GM18520 (cell line): ENCODE measurements around the gene CAPZB.
"Not testable (repeated sequence)": the region's sequence is repeated elsewhere in the genome, so short reads cannot be mapped to it uniquely, and the experiment has no call there.

ENCODE experiments used
- ATAC-seq: cut with Tn5 transposase; IDR thresholded peaks from one replicate; pipeline ENCODE4 v1.9.1; 2021; ENCODE audit not compliant: unreplicated experiment

The CAPZB gene

GRCh38 chr1:19485362-19486187, at the start of gene CAPZB:
Gene CAPZB (minus strand): TSS chr1:19485539. CDS start chr1:19485438, 101 bp downstream.
- ATAC-seq, result peak; percentile 66

GRCh38 chr1:19534281-19534680, 48.9 kb upstream of the CAPZB start:
- no peak for ATAC-seq

- ATAC-seq, result no peak
These were observed 48.3 kb upstream of the CAPZB start for GRCh38 chr1:19533626-19534025.

GRCh38 chr1:19532519-19532918, 47.2 kb upstream of the CAPZB start:
- ATAC-seq, result no peak

- no peak for ATAC-seq
These were observed 44.3 kb upstream of the CAPZB start for GRCh38 chr1:19529664-19530063.

- no peak for ATAC-seq
These were observed 43.1 kb upstream of the CAPZB start for GRCh38 chr1:19528438-19528837.

- no peak for ATAC-seq
These were observed 40.5 kb upstream of the CAPZB start for GRCh38 chr1:19525607-19526545.

- ATAC-seq, result no peak
These were observed 39.5 kb upstream of the CAPZB start for GRCh38 chr1:19524791-19525190.

GRCh38 chr1:19522570-19522969, 37.2 kb upstream of the CAPZB start:
- not testable (repeated sequence) for ATAC-seq

- no peak for ATAC-seq
These were observed 36.1 kb upstream of the CAPZB start for GRCh38 chr1:19521411-19521810.

- ATAC-seq, result no peak
These were observed 31.7 kb upstream of the CAPZB start for GRCh38 chr1:19517017-19517416.

- no peak for ATAC-seq
These were observed 29.9 kb upstream of the CAPZB start for GRCh38 chr1:19515201-19515600.

- no peak for ATAC-seq
These were observed 29.1 kb upstream of the CAPZB start for GRCh38 chr1:19514391-19514831.

GRCh38 chr1:19512545-19512944, 27.2 kb upstream of the CAPZB start:
- no peak for ATAC-seq

- no peak for ATAC-seq
These were observed 25.8 kb upstream of the CAPZB start for GRCh38 chr1:19511116-19511515.

GRCh38 chr1:19509647-19510046, 24.3 kb upstream of the CAPZB start:
- not testable (repeated sequence) for ATAC-seq

GRCh38 chr1:19507516-19507915, 22.2 kb upstream of the CAPZB start:
- ATAC-seq, result no peak

GRCh38 chr1:19505693-19506457, 20.5 kb upstream of the CAPZB start:
- ATAC-seq, result no peak

- ATAC-seq, result no peak
These were observed 19.7 kb upstream of the CAPZB start for GRCh38 chr1:19504796-19505692.

- not testable (repeated sequence) for ATAC-seq
These were observed 16.9 kb upstream of the CAPZB start for GRCh38 chr1:19502284-19502683.
